Measurements from ENCODE around the gene TNFRSF9.
"Not testable (repeated sequence)": the region's sequence is repeated elsewhere in the genome, so short reads cannot be mapped to it uniquely, and the experiment has no call there.

The TNFRSF9 gene

GRCh38 chr1:7960165-7960564 is 19.5 kb upstream of the TNFRSF9 start:
- DNase-seq = no peak

GRCh38 chr1:7956218-7957032 is 15.8 kb upstream of the TNFRSF9 start:
- DNase-seq = no peak

GRCh38 chr1:7954683-7955082 is 14.0 kb upstream of the TNFRSF9 start:
- no peak for DNase-seq

- DNase-seq = peak; percentile 97
Measured at GRCh38 chr1:7953850-7954609, 13.4 kb upstream of the TNFRSF9 start.

GRCh38 chr1:7952791-7953190 is 12.2 kb upstream of the TNFRSF9 start:
- not testable (repeated sequence) for DNase-seq

- no peak for DNase-seq
Measured at GRCh38 chr1:7948960-7949359, 8.3 kb upstream of the TNFRSF9 start.

GRCh38 chr1:7943251-7943650 is 2.6 kb upstream of the TNFRSF9 start:
- no peak for DNase-seq

GRCh38 chr1:7942214-7942921 is 1.7 kb upstream of the TNFRSF9 start:
- DNase-seq = no peak

GRCh38 chr1:7941437-7941793 is 776 bp upstream of the TNFRSF9 start:
- no peak for DNase-seq

- DNase-seq = no peak
Measured at GRCh38 chr1:7940034-7940433, 605 bp downstream of the TNFRSF9 start.

- DNase-seq = no peak
Measured at GRCh38 chr1:7938070-7938469, 2.6 kb downstream of the TNFRSF9 start.

GRCh38 chr1:7932524-7933138 is 8.0 kb downstream of the TNFRSF9 start:
- DNase-seq = no peak

GRCh38 chr1:7931446-7931812 is 9.2 kb downstream of the TNFRSF9 start:
- no peak for DNase-seq

- DNase-seq = no peak
Measured at GRCh38 chr1:7930645-7931445, 9.8 kb downstream of the TNFRSF9 start.

GRCh38 chr1:7929637-7930036 is 11.0 kb downstream of the TNFRSF9 start:
- DNase-seq = no peak

- DNase-seq = no peak
Measured at GRCh38 chr1:7928247-7928646, 12.4 kb downstream of the TNFRSF9 start.

GRCh38 chr1:7927061-7927460 is 13.6 kb downstream of the TNFRSF9 start:
- DNase-seq = not testable (repeated sequence)

GRCh38 chr1:7922301-7922700 is 18.3 kb downstream of the TNFRSF9 start:
- DNase-seq = no peak

GRCh38 chr1:7921796-7922195 is 18.8 kb downstream of the TNFRSF9 start:
- DNase-seq = no peak

- DNase-seq = no peak
Measured at GRCh38 chr1:7919880-7920279, 20.8 kb downstream of the TNFRSF9 start.

- not testable (repeated sequence) for DNase-seq
Measured at GRCh38 chr1:7917971-7918370, 22.7 kb downstream of the TNFRSF9 start.

GRCh38 chr1:7916501-7916830 is 24.2 kb downstream of the TNFRSF9 start:
- DNase-seq = no peak

All from NK-92 treated with Interleukin-12 subunit alpha and Interleukin-12 subunit beta, amount 100 ng/mL, for 24 hours (cell line).